ENCODE data around the gene PDCL3. TPM values are rescaled to one million over a fixed set of nuclear protein-coding genes. Genes with fewer than 3 reads are reported as not detected.

The PDCL3 gene
- total RNA-seq, 2 donors from 2014 or later, result 40.3 to 46.1 TPM

GRCh38 chr2:100537918-100538317 is 24.9 kb upstream of the PDCL3 start:
- no peak overlapping the region for H3K9ac ChIP-seq (ENCODE audit: extremely low read depth, low read length, poor library complexity, severe bottlenecking)
- Mint-ChIP-seq H3K4me1 (no peaks in the 10 kb centered on the region), H3K27ac (no peak overlapping the region), H3K4me3 (no peak overlapping the region), H3K27me3 (ENCODE audit: insufficient read depth) (no peaks in the 10 kb centered on the region), H3K9me3 (peaks cover 5% of the 10 kb centered on the region), H3K36me3 (ENCODE audit: low read depth) (no peaks in the 10 kb centered on the region)
- TF ChIP-seq, protein P1, sequence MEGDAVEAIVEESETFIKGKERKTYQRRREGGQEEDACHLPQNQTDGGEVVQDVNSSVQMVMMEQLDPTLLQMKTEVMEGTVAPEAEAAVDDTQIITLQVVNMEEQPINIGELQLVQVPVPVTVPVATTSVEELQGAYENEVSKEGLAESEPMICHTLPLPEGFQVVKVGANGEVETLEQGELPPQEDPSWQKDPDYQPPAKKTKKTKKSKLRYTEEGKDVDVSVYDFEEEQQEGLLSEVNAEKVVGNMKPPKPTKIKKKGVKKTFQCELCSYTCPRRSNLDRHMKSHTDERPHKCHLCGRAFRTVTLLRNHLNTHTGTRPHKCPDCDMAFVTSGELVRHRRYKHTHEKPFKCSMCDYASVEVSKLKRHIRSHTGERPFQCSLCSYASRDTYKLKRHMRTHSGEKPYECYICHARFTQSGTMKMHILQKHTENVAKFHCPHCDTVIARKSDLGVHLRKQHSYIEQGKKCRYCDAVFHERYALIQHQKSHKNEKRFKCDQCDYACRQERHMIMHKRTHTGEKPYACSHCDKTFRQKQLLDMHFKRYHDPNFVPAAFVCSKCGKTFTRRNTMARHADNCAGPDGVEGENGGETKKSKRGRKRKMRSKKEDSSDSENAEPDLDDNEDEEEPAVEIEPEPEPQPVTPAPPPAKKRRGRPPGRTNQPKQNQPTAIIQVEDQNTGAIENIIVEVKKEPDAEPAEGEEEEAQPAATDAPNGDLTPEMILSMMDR (conservative IDR thresholded peaks at IDR 0.05), result no peak
- no peak overlapping the region for H3K4me3 ChIP-seq (ENCODE audit: low read length)
- peak; percentile 71 for DNase-seq
- H3K4me1 ChIP-seq (ENCODE audit: control insufficient read depth, insufficient read depth, low read length), result no peaks in the 10 kb centered on the region
- H3K9me3 ChIP-seq (ENCODE audit: control insufficient read depth, low read length), result no peaks in the 10 kb centered on the region
- no peak overlapping the region for H3K27ac ChIP-seq (ENCODE audit: low read depth, low read length)
- 73 to 74% methylated on average over 7 to 9 of the region's 9 CpGs for WGBS, 2 experiments (ENCODE audit: insufficient coverage in 1 of 2, insufficient read length in 1 of 2)
- H3K27me3 ChIP-seq (ENCODE audit: control insufficient read depth, insufficient read depth, low read length, poor library complexity, severe bottlenecking), result no peaks in the 10 kb centered on the region
- H3K36me3 ChIP-seq (ENCODE audit: control insufficient read depth, insufficient read depth, low read length), result no peaks in the 10 kb centered on the region

DNA sequence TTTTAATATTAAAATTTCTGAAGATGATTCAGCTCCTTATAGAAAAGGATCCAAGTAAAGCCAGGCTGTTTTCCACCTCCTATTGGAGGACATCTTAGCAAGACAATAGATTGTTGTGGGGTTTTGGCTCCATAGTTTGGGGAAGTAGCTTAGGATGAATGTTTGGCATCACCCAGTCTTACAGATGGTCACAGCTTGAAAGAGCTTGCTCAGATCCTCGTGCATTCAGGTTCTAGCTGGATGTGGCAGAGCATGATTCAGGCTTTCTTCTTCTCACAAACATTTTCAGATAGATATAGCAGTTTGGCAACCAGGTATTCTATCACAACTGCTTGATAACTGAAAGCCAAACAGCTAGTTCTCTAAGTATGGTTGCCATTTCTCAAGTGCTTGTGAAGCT is 23.6 kb upstream of the PDCL3 start:
- no peak for DNase-seq
- TF ChIP-seq, protein P1 (conservative IDR thresholded peaks at IDR 0.05), result no peak
- no peak overlapping the region for H3K27ac ChIP-seq (ENCODE audit: low read depth, low read length)

GRCh38 chr2:100541404-100541803 is 21.4 kb upstream of the PDCL3 start:
- Histone ChIP-seq H3K9me3 (ENCODE audit: control insufficient read depth, low read length) (no peaks in the 10 kb centered on the region), H3K9ac (ENCODE audit: extremely low read depth, low read length, poor library complexity, severe bottlenecking) (no peak overlapping the region), H3K27me3 (ENCODE audit: control insufficient read depth, insufficient read depth, low read length, poor library complexity, severe bottlenecking) (no peaks in the 10 kb centered on the region), H3K36me3 (ENCODE audit: control insufficient read depth, insufficient read depth, low read length) (no peaks in the 10 kb centered on the region), H3K27ac (ENCODE audit: low read depth, low read length) (no peak overlapping the region), H3K4me3 (ENCODE audit: low read length) (no peak overlapping the region), H3K4me1 (ENCODE audit: control insufficient read depth, insufficient read depth, low read length) (no peaks in the 10 kb centered on the region)
- Mint-ChIP-seq H3K9me3 (peaks cover 13% of the 10 kb centered on the region), H3K36me3 (ENCODE audit: low read depth) (no peaks in the 10 kb centered on the region), H3K4me3 (no peak overlapping the region), H3K27ac (no peak overlapping the region), H3K27me3 (ENCODE audit: insufficient read depth) (no peaks in the 10 kb centered on the region), H3K4me1 (no peaks in the 10 kb centered on the region)
- TF ChIP-seq, protein P1 (conservative IDR thresholded peaks at IDR 0.05), result no peak
- 90 to 100% methylated on average over 2 to 3 of the region's 3 CpGs for WGBS, 2 experiments (ENCODE audit: insufficient coverage in 1 of 2, insufficient read length in 1 of 2)
- no peak for DNase-seq

More for the DNA sequence above, 23.6 kb upstream of the PDCL3 start:
- Mint-ChIP-seq H3K27ac (no peak overlapping the region), H3K4me3 (no peak overlapping the region), H3K27me3 (ENCODE audit: insufficient read depth) (no peaks in the 10 kb centered on the region), H3K4me1 (no peaks in the 10 kb centered on the region), H3K9me3 (peaks cover 12% of the 10 kb centered on the region), H3K36me3 (ENCODE audit: low read depth) (no peaks in the 10 kb centered on the region)
- WGBS, 2 experiments (ENCODE audit: insufficient coverage in 1 of 2, insufficient read length in 1 of 2), result 56 to 80% methylated on average over 1 of the region's 1 CpG
- Histone ChIP-seq H3K9me3 (ENCODE audit: control insufficient read depth, low read length) (no peaks in the 10 kb centered on the region), H3K36me3 (ENCODE audit: control insufficient read depth, insufficient read depth, low read length) (no peaks in the 10 kb centered on the region), H3K4me3 (ENCODE audit: low read length) (no peak overlapping the region), H3K9ac (ENCODE audit: extremely low read depth, low read length, poor library complexity, severe bottlenecking) (no peak overlapping the region), H3K4me1 (ENCODE audit: control insufficient read depth, insufficient read depth, low read length) (no peaks in the 10 kb centered on the region), H3K27me3 (ENCODE audit: control insufficient read depth, insufficient read depth, low read length, poor library complexity, severe bottlenecking) (no peaks in the 10 kb centered on the region)

Measured in endodermal cell (in vitro differentiated cells).